Hepatocyte (in vitro differentiated cells): ENCODE measurements around the gene CDC123.
A peak's percentile ranks its signal among the peaks of the same experiment; 100 is the strongest.

ENCODE experiments used
- EZH2 ChIP-seq: fragments of 200-600 bp; sonication (generic); IDR thresholded peaks from 2 replicates; pipeline ENCODE4 v1.6.1; 2016; ENCODE audit warnings: antibody characterized with exemption, mild to moderate bottlenecking, borderline replicate concordance
- TF ChIP-seq, protein P1 (sequence below): fragments of 200-600 bp; sonication (generic); IDR thresholded peaks from 2 replicates; pipeline ENCODE4 v1.5.1; 2016; ENCODE audit warnings: antibody characterized with exemption, mild to moderate bottlenecking; ENCODE audit not compliant: poor library complexity

DNA sequence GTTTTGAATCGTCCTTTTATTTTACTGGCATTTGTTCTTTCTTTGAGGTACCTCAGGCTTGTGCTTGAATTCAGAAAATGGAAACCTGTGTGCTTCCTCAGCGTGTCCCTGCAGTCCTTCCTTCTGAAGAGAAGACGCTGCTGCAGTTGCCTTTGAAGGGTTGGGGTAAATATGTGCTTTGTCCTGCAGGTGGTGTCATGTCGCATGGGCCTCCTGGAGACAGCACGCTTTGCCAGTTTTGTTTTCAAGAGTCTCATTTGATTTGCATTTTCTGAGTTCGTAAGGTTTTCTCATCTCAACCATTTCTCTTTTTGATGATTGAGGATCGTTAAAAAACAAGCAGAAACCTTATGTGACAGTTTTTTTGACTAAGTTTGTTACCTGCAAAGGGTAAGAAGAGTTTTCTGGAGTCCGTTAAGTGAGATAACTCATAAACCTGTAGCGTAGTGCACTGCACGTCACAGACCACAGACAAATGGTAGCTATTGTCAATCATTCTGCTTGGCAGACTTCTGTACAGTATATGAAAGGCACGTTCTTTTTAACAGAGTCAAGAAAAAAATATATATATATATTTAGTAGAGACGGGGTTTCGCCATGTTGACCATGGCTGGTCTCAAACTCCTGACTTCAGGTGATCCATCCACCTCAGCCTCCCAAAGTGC is 57.0 kb downstream of the CDC123 start:
- TF ChIP-seq EZH2, result no peak
- TF ChIP-seq, protein P1, sequence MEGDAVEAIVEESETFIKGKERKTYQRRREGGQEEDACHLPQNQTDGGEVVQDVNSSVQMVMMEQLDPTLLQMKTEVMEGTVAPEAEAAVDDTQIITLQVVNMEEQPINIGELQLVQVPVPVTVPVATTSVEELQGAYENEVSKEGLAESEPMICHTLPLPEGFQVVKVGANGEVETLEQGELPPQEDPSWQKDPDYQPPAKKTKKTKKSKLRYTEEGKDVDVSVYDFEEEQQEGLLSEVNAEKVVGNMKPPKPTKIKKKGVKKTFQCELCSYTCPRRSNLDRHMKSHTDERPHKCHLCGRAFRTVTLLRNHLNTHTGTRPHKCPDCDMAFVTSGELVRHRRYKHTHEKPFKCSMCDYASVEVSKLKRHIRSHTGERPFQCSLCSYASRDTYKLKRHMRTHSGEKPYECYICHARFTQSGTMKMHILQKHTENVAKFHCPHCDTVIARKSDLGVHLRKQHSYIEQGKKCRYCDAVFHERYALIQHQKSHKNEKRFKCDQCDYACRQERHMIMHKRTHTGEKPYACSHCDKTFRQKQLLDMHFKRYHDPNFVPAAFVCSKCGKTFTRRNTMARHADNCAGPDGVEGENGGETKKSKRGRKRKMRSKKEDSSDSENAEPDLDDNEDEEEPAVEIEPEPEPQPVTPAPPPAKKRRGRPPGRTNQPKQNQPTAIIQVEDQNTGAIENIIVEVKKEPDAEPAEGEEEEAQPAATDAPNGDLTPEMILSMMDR, result peak; percentile 14
